ENCODE data around the gene ZNF74.

GRCh38 chr22:20400606-20401375 lies 6.8 kb downstream of the ZNF74 start:
- no peak for TF ChIP-seq CTCF (tag by site-specific recombination; IDR thresholded peaks at IDR 0.05)
- no peak for TF ChIP-seq ZNF558 (tag by site-specific recombination; IDR thresholded peaks at IDR 0.05)

All from HEK293 (cell line).